ENCODE results near the gene HOXA4.
A peak's percentile ranks its signal among the peaks of the same experiment; 100 is the strongest.

DNA sequence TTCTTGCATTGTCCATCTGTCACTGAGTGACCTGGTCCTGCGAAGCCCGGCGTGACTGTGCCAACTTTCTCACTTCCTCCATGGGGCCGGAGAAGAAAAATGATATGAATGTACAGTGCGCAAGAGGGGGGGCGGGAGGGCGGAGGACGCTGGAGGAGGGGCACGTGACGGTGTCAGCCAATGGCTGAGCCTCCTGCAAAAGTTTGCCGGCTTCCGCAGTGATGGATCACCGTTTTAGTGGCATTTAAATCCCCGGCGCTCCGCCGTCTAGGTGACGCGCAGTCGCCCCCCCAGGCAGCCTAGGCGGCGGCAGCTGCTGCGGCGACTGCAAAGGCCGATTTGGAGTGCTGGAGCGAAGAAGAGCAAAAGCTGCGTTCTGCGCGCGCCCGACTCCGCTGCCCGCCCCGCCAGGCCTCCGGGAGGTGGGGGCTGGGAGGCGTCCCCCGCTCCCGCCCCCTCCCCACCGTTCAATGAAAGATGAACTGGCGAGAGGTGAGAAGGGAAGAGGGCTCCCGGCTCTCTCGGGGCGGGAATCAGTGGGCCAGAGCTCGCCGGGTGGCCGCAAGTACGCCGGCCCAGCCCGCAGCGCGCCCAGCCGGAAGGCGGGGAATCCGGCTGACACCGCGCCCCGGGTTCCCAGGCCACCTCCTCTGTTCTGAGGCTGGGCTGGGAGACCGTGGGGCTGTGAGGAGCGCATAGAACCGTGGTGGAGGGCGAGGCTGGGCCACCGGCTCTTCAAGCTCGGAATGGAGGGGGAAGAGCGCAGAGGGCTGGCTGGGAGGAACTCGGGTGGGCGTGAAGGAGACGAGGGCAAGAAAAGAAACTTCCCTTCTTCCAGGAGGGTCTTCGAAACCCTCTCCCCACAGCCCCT is 34.4 kb downstream of the HOXA4 start, which contains the start of gene HOXA1:
- TF ChIP-seq, protein P1, sequence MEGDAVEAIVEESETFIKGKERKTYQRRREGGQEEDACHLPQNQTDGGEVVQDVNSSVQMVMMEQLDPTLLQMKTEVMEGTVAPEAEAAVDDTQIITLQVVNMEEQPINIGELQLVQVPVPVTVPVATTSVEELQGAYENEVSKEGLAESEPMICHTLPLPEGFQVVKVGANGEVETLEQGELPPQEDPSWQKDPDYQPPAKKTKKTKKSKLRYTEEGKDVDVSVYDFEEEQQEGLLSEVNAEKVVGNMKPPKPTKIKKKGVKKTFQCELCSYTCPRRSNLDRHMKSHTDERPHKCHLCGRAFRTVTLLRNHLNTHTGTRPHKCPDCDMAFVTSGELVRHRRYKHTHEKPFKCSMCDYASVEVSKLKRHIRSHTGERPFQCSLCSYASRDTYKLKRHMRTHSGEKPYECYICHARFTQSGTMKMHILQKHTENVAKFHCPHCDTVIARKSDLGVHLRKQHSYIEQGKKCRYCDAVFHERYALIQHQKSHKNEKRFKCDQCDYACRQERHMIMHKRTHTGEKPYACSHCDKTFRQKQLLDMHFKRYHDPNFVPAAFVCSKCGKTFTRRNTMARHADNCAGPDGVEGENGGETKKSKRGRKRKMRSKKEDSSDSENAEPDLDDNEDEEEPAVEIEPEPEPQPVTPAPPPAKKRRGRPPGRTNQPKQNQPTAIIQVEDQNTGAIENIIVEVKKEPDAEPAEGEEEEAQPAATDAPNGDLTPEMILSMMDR (conservative IDR thresholded peaks at IDR 0.05), result no peak
- peak; percentile 23; the same call in 1 of the 2 replicates for TF ChIP-seq ZFX (IDR thresholded peaks at IDR 0.05)
